ENCODE results near the gene TMC4. TPM values are rescaled to one million over a fixed set of nuclear protein-coding genes. Genes with fewer than 3 reads are reported as not detected.

The TMC4 gene
- total and polyA plus RNA-seq, 4 donors, result 0.23 to 2.4 (median 1.4) TPM

DNA sequence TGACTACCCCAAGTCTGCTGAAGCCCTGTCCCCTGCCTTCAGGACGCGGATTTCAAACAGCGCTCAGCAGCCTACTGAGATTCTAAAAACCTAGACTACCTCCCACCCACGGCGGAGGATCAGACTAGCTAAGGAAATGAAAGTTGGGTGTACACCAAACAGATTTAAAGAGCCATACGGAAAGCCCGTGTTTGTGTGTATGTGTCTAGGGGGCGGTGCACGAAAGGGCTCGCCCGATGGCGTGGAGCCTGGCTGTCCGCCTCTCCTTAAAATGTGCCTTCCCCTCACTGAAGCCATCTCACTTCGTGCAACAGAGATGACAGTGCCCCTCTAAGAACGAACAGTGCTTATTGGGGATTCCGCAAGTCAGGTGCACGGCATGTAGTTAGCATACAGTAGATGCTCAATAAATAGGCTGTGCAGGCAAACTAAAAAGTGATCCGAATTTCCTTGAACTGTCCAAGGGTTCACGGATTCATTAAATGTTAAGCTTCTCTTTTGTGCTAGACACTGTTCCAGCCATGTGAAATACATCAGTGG is 14.1 kb downstream of the TMC4 start:
- Histone ChIP-seq H3K4me3 (ENCODE audit: low read depth in 1 of 3, low read length in 3 of 3) (peak overlapping the region; percentile 68 to 97 (median 85)), H3K27ac (ENCODE audit: low read depth in 1 of 2, low read length in 2 of 2) (peak overlapping the region; percentile 90 to 97), H3K9ac (ENCODE audit: low read depth in 1 of 2, low read length in 2 of 2) (peak overlapping the region; percentile 71 to 84), H3K27me3 (ENCODE audit: control insufficient read depth in 4 of 4, insufficient read depth in 4 of 4, low read length in 3 of 4) (no peaks in the 10 kb centered on the region), H3K36me3 (ENCODE audit: control insufficient read depth in 4 of 4, insufficient read depth in 3 of 4, low read depth in 1 of 4, low read length in 3 of 4) (peaks cover 18 to 38% (median 28%) of the 10 kb centered on the region in 4 donors), H3K4me1 (ENCODE audit: control insufficient read depth in 4 of 4, insufficient read depth in 4 of 4, low read length in 3 of 4) (peaks cover 7 to 37% (median 31%) of the 10 kb centered on the region in 4 donors), H3K9me3 (ENCODE audit: control insufficient read depth in 4 of 4, low read length in 3 of 4) (no peaks in the 10 kb centered on the region)
- 11% methylated on average over 19 of the region's 19 CpGs for WGBS
- no peak for DNase-seq (ENCODE audit: low spot score)
- TF ChIP-seq, protein P1, sequence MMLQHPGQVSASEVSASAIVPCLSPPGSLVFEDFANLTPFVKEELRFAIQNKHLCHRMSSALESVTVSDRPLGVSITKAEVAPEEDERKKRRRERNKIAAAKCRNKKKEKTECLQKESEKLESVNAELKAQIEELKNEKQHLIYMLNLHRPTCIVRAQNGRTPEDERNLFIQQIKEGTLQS (IDR thresholded peaks at IDR 0.05), result no peak
- TF ChIP-seq HNF4G (IDR thresholded peaks at IDR 0.05), result no peak
- no peak for TF ChIP-seq YY1 (IDR thresholded peaks at IDR 0.05)
- no peak for TF ChIP-seq FOXA2 (IDR thresholded peaks at IDR 0.05)
- no peak for TF ChIP-seq TAF1 (conservative IDR thresholded peaks at IDR 0.05)
- TF ChIP-seq RXRA (IDR thresholded peaks at IDR 0.05), result no peak
- TF ChIP-seq, protein P2, sequence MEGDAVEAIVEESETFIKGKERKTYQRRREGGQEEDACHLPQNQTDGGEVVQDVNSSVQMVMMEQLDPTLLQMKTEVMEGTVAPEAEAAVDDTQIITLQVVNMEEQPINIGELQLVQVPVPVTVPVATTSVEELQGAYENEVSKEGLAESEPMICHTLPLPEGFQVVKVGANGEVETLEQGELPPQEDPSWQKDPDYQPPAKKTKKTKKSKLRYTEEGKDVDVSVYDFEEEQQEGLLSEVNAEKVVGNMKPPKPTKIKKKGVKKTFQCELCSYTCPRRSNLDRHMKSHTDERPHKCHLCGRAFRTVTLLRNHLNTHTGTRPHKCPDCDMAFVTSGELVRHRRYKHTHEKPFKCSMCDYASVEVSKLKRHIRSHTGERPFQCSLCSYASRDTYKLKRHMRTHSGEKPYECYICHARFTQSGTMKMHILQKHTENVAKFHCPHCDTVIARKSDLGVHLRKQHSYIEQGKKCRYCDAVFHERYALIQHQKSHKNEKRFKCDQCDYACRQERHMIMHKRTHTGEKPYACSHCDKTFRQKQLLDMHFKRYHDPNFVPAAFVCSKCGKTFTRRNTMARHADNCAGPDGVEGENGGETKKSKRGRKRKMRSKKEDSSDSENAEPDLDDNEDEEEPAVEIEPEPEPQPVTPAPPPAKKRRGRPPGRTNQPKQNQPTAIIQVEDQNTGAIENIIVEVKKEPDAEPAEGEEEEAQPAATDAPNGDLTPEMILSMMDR (IDR thresholded peaks at IDR 0.05; ENCODE audit: low read depth, low read length, missing input control), result no peak
- TF ChIP-seq SP1 (IDR thresholded peaks at IDR 0.05), result no peak
- TF ChIP-seq FOXA1 (IDR thresholded peaks at IDR 0.05), result no peak
- no peak for TF ChIP-seq NR2F2 (IDR thresholded peaks at IDR 0.05)
- TF ChIP-seq, protein P3, sequence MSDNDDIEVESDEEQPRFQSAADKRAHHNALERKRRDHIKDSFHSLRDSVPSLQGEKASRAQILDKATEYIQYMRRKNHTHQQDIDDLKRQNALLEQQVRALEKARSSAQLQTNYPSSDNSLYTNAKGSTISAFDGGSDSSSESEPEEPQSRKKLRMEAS (IDR thresholded peaks at IDR 0.05), result no peak
- TF ChIP-seq EGR1 (IDR thresholded peaks at IDR 0.05; ENCODE audit: low read depth in 2 of 2), result no peak
- TF ChIP-seq, protein P4, sequence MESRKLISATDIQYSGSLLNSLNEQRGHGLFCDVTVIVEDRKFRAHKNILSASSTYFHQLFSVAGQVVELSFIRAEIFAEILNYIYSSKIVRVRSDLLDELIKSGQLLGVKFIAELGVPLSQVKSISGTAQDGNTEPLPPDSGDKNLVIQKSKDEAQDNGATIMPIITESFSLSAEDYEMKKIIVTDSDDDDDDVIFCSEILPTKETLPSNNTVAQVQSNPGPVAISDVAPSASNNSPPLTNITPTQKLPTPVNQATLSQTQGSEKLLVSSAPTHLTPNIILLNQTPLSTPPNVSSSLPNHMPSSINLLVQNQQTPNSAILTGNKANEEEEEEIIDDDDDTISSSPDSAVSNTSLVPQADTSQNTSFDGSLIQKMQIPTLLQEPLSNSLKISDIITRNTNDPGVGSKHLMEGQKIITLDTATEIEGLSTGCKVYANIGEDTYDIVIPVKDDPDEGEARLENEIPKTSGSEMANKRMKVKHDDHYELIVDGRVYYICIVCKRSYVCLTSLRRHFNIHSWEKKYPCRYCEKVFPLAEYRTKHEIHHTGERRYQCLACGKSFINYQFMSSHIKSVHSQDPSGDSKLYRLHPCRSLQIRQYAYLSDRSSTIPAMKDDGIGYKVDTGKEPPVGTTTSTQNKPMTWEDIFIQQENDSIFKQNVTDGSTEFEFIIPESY (IDR thresholded peaks at IDR 0.05), result no peak

DNA sequence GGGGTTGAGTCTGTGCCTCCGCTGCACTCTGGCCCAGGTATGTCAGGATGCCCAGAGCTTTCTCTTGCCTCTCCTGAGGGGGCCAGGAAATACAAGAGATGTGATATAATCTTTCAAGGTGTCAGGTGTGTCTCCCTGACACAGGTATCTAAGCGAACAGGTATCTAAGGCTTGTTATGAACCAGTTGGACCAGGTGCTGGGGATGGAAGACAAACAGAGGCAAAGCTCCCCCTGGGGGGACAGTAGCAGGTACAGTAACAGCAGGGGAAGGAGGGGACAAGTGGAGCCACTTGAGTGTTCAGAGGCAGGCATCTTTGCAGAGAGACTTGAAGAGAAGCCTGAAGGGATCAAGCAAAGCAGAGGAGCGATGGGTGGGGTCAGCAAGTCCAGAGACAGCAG is 16.0 kb downstream of the TMC4 start:
- Histone ChIP-seq H3K4me1 (ENCODE audit: control insufficient read depth in 4 of 4, insufficient read depth in 4 of 4, low read length in 3 of 4) (peaks cover 1 to 29% (median 24%) of the 10 kb centered on the region in 4 donors), H3K9ac (ENCODE audit: low read depth in 1 of 2, low read length in 2 of 2) (no peak overlapping the region), H3K36me3 (ENCODE audit: control insufficient read depth in 4 of 4, insufficient read depth in 3 of 4, low read depth in 1 of 4, low read length in 3 of 4) (peaks cover 34 to 57% (median 39%) of the 10 kb centered on the region in 4 donors), H3K4me3 (ENCODE audit: low read depth in 1 of 3, low read length in 3 of 3) (no peak overlapping the region), H3K9me3 (ENCODE audit: control insufficient read depth in 4 of 4, low read length in 3 of 4) (no peaks in the 10 kb centered on the region), H3K27me3 (ENCODE audit: control insufficient read depth in 4 of 4, insufficient read depth in 4 of 4, low read length in 3 of 4) (no peaks in the 10 kb centered on the region), H3K27ac (ENCODE audit: low read depth in 1 of 2, low read length in 2 of 2) (no peak overlapping the region)
- no peak for DNase-seq (ENCODE audit: low spot score)
- whole genome bisulfite sequencing, result 97% methylated on average over 3 of the region's 3 CpGs
- no peak for TF ChIP-seq NR2F2 (IDR thresholded peaks at IDR 0.05)
- TF ChIP-seq, protein P4 (IDR thresholded peaks at IDR 0.05), result no peak
- TF ChIP-seq, protein P3 (IDR thresholded peaks at IDR 0.05), result no peak
